Activated CD8-positive, alpha-beta T cell treated with anti-CD3 and anti-CD28 coated beads, Interleukin-2, amount 10 ng/mL, durations not matched to agents 7 days and 5 days (primary cell): ENCODE measurements around the gene ZNG1C. TPM values are rescaled to one million over a fixed set of nuclear protein-coding genes. Genes with fewer than 3 reads are reported as not detected.
"Not testable (repeated sequence)": the region's sequence is repeated elsewhere in the genome, so short reads cannot be mapped to it uniquely, and the experiment has no call there.

ENCODE experiments used
- ATAC-seq: fragments of 150-1000 bp; cut with Tn5 transposase; one replicate; pipeline ENCODE4 v1.10.0; 2021; ENCODE audit warnings: moderate library complexity
- CTCF ChIA-PET: fragments of 350-600 bp; sonication (Branson Sonifier 250); formaldehyde crosslinking; loops from one replicate; lab custom pipeline; 2021; ENCODE audit warnings: antibody characterized with exemption; lab: Charles Lee
- POLR2A ChIA-PET: fragments of 350-600 bp; sonication (Branson Sonifier 250); formaldehyde crosslinking; loops from one replicate; lab custom pipeline; 2021; ENCODE audit warnings: antibody characterized with exemption; lab: Charles Lee
- DNase-seq: peaks from one replicate; pipeline ENCODE4 v3.0.0-alpha.2; 2020
- H3K27ac Mint-ChIP-seq: one replicate; pipeline ENCODE4 v1.8.0; 2021; ENCODE audit warnings: mild to moderate bottlenecking, mixed read lengths
- H3K27me3 Mint-ChIP-seq: one replicate; pipeline ENCODE4 v1.8.0; 2021; ENCODE audit warnings: low read depth, mixed read lengths
- H3K36me3 Mint-ChIP-seq: one replicate; pipeline ENCODE4 v1.8.0; 2021; ENCODE audit warnings: low read depth, mixed read lengths
- H3K4me1 Mint-ChIP-seq: one replicate; pipeline ENCODE4 v1.8.0; 2021; ENCODE audit warnings: low read depth, mixed read lengths
- H3K4me3 Mint-ChIP-seq: one replicate; pipeline ENCODE4 v1.8.0; 2021; ENCODE audit warnings: mild to moderate bottlenecking, mixed read lengths
- H3K9me3 Mint-ChIP-seq: one replicate; pipeline ENCODE4 v1.8.0; 2022; ENCODE audit warnings: mixed read lengths; ENCODE audit not compliant: insufficient read depth
- total RNA-seq, 2 experiments: library from RNA; stranded (reverse); gene quantifications; one replicate each; pipeline ENCODE4 v1.2.3, GENCODE V29; 2021

The ZNG1C gene
- total RNA-seq, 2 experiments from 2014 or later: 33.5 to 35.6 TPM

DNA sequence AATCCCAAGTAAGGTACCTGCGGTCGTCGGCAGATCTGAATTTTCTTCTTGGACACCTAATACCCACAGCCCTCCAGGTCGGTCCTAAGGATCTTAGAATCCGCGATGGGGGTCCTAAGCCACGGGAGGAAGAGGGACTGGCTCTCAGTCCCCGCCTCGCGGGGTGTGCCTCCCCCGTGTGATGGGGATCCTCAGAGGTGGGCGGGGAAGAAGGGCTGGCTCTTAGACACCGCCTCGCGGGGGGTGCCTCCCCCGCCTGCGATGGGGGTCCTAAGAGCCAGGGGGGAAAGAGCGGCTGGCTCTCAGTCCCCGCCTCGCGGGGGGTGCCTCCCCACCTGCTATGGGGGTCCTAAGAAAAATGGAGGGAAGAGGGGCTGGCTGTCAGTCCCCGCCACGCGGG, 82.0 kb downstream of the ZNG1C start:
- H3K36me3 Mint-ChIP-seq, H3K27ac Mint-ChIP-seq, H3K9me3 Mint-ChIP-seq, DNase-seq, CTCF ChIA-PET, POLR2A ChIA-PET, H3K27me3 Mint-ChIP-seq, H3K4me3 Mint-ChIP-seq, H3K4me1 Mint-ChIP-seq, ATAC-seq: not testable (repeated sequence)

DNA sequence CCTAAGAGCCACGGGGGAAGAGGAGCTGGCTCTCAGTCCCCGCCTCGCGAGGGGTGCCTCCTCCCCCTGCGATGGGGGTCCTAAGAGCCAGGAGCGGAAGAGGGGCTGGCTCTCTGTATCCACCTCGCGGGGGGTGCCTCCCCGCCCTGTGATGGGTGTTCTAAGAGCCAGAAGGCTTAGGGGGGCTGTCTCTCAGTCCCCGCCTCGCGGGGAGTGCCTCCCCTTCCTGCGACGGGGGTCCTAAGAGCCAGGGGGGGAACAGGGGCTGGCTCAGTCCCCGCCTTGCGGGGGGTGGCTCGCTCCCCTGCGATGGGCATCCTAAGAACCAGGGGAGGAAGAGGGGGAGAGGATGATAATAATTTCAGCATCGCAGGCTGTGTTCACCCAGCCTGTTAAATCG, 82.7 kb downstream of the ZNG1C start:
- POLR2A ChIA-PET, H3K27me3 Mint-ChIP-seq, ATAC-seq, H3K4me1 Mint-ChIP-seq, H3K36me3 Mint-ChIP-seq, H3K4me3 Mint-ChIP-seq, H3K9me3 Mint-ChIP-seq, H3K27ac Mint-ChIP-seq, DNase-seq, CTCF ChIA-PET: not testable (repeated sequence)

DNA sequence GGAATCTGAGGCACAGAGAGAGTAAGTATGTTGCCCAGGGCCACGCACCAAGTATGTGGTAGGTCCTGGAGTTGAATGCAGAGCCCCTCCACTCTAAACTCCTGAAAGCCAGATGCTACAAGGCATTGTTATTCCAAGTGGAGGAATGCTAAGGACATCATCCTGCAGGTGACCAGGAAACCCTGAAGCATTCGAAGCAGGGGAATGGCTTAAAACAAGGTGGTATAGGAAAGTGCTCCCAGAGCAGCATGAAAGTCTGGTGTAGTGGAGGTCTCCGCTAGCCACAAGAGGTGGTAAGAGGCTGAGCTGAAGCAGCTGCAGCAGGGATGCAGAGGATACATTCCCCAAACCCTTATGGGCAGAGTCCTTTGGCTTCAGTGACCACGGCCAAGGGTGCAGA, 87.3 kb downstream of the ZNG1C start:
- H3K4me3 Mint-ChIP-seq, POLR2A ChIA-PET, ATAC-seq, DNase-seq, H3K4me1 Mint-ChIP-seq, H3K27ac Mint-ChIP-seq, H3K36me3 Mint-ChIP-seq, H3K27me3 Mint-ChIP-seq, H3K9me3 Mint-ChIP-seq, CTCF ChIA-PET: not testable (repeated sequence)

DNA sequence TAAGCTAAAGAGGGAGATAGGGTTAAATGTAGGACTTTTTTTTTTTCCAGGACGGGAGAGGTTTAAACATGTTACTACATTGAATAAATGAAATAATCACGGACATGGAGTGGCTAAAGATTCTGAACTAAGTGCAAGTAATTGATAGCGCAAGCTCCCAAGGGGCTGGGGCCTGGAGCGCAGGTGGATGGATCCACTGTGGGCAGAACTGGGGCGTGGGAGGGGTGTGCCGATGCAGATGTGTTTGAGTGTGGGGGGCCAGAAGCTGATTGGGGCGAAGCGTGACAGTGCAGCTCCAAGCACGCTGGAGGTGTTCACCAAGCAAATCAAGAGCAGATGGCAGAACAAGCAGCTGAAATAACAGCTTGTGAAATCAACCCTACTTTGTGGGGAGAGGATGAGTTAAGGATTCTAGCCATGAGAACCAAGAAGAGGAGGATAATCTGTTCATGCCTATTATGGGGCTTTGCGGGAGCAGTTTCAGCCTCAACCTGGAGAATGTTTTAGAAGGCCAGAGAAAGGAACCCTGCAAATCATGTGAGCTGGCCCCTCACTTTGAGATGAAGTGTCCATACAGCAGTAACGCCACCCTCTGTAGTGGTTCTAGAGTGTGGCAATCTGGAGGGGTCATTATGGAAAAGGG, 88.9 kb downstream of the ZNG1C start:
- H3K4me3 Mint-ChIP-seq, H3K9me3 Mint-ChIP-seq, DNase-seq, H3K27me3 Mint-ChIP-seq, H3K4me1 Mint-ChIP-seq, H3K27ac Mint-ChIP-seq, ATAC-seq, POLR2A ChIA-PET, H3K36me3 Mint-ChIP-seq, CTCF ChIA-PET: not testable (repeated sequence)

DNA sequence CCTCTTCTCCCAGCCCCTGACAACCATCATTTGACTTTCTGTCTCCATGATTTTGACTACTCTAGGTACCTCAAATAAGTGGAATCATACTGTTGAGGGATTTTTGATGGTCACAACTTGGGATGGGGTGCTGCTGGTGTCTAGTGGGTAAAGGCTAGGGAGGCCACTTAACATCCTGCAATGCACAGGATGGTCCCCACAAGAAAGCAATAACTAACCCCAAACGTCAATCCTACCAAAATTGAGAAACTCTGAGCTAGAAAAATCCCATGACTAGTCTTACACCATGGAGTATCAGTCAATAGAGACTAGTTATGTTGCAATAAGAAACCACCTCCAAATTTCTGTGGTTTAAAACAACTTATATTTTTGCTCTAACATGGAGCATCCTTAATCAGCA, 90.3 kb downstream of the ZNG1C start:
- ATAC-seq, H3K4me3 Mint-ChIP-seq, CTCF ChIA-PET, H3K27me3 Mint-ChIP-seq, POLR2A ChIA-PET, H3K36me3 Mint-ChIP-seq, DNase-seq, H3K9me3 Mint-ChIP-seq, H3K27ac Mint-ChIP-seq, H3K4me1 Mint-ChIP-seq: not testable (repeated sequence)

DNA sequence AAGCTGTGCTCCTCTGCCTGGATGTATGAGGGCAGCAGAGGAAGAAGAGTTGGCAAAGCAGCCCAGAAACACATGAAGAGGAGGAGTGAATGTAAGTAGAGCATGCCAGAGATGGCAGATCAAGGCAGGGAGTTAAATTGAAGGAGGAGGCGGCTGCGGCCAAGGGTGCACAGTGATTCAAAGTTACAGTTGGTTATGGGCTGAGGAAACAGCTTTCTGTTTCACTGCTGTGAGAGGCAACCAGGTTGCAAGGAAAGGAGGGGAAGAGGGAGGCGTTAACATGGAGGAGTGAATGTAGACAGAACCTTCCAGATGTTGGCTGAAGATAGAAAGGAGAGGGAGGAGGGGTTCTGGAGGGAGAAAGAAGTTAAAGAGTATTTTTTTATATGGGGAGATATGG, 94.2 kb downstream of the ZNG1C start:
- H3K27me3 Mint-ChIP-seq, ATAC-seq, H3K27ac Mint-ChIP-seq, H3K4me3 Mint-ChIP-seq, DNase-seq, H3K9me3 Mint-ChIP-seq, POLR2A ChIA-PET, H3K4me1 Mint-ChIP-seq, H3K36me3 Mint-ChIP-seq, CTCF ChIA-PET: not testable (repeated sequence)

DNA sequence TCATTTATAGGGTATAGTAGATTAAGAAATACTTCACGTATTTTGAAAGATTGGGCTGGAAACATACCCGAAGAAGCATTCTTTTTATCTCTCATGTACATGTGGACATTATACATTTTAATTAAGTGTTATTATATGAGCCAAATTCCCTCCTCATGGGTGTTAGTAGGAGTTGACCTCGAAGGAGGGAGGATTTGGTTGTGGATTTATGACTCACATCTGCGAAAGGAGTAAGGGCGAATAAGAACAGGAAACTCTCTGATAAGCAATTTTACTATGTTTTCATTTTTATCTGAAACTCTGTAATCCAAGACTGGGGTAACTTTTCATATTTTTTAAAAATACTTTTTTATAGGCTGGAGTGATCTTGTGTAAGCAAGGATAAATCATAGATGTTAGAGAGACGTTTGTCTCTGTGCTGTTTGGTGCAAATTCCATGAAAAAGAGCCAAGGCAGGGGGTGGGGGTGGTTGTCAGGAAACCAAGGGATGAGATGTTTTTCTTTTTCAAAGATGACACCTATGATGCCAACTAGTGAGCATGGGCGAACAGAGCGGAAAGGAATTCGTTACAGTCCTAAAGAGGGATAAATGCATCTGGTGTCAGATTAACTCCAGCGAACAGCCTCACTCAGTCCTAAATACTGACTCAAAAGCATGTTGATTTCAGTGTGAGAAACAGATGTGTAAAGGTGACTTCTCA, 95.0 kb downstream of the ZNG1C start:
- not testable (repeated sequence) for DNase-seq

DNA sequence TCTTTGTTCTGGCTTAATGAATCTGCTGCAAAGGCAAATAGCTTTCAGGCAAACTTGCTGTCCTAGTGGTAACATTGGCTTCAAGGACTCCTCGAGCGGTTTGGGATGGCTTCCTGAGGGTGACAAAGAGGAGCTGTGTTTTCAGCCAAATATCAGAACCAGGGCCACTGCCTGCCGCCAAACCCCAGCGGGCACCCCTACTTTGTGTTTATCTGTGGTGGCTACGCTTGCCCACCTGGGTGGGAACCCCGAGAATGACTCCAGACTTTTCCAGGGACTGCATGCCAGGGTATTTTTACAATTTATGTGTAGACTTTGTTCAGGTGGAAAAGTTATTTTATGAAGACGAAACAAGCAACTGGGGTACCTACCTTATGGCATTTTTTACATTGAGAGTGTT, 96.2 kb downstream of the ZNG1C start:
- H3K4me1 Mint-ChIP-seq, H3K4me3 Mint-ChIP-seq, POLR2A ChIA-PET, H3K9me3 Mint-ChIP-seq, H3K27ac Mint-ChIP-seq, H3K36me3 Mint-ChIP-seq, CTCF ChIA-PET, H3K27me3 Mint-ChIP-seq, ATAC-seq, DNase-seq: not testable (repeated sequence)

More for the DNA sequence above, 95.0 kb downstream of the ZNG1C start:
- ATAC-seq, H3K9me3 Mint-ChIP-seq, POLR2A ChIA-PET, H3K36me3 Mint-ChIP-seq, H3K4me1 Mint-ChIP-seq, H3K4me3 Mint-ChIP-seq, CTCF ChIA-PET, H3K27ac Mint-ChIP-seq, H3K27me3 Mint-ChIP-seq: not testable (repeated sequence)

DNA sequence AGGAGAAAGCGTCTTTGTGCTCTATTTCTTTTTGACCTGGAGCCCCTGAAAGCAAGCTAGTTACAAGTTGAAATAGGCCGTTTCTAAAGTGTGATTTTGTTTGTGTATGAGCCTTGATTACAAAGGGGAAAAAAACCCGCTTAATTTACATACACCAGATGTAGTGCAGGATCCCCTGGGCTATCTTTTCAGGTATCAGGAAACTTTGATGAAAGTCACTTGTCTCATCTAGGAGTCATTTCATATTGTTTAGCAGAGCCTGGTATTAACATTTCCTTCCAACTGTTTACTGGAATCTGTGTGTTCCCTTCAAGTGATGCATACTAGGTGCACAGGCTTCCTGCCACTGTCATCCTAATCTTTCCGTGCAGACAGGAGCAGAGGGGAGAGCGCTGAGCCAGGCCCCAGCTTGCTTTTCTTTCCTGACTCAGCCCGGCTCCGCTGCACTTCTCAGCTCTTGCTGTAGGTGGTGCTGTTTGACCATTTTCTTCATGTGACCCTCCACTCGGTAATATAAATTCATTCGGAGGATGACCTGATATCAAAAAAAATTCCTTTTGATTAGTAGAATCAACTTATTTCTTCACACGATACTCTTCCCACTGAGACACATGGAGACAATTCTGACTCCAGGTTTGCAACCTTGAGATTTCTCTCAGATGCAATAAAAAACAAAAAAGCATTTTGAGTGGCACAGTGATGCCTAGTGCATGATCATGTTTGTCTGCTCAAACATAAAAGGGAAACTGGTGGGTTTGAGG, 100.7 kb downstream of the ZNG1C start:
- H3K4me1 Mint-ChIP-seq, POLR2A ChIA-PET, DNase-seq, H3K4me3 Mint-ChIP-seq, H3K9me3 Mint-ChIP-seq, H3K27me3 Mint-ChIP-seq, H3K36me3 Mint-ChIP-seq, H3K27ac Mint-ChIP-seq: not testable (repeated sequence)
- peak; percentile 68 for ATAC-seq
- CTCF ChIA-PET: interaction anchor here (2.0 kb wide), 1 partner anchor 166 kb away, joined by 5 read pairs; no protein-coding TSS in a partner anchor

DNA sequence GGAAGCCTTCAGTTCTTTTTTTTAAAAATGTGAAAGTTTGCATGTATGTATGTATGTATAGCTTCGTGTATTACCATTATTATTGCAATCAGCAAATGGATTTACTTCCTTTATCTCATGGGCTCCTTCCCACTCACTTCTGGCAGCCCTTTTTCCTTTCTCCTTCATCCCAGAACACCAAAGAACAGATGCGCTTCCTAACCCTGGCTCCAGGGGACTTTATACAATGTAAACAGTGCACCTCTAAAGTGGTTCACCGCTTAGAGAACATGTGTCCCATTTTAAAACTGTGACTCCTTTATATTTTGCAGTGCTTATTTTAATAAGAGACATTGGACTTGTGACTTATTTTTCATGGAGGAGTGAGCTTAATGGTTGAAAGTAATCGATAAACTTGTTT, 101.5 kb downstream of the ZNG1C start:
- POLR2A ChIA-PET, H3K4me3 Mint-ChIP-seq, DNase-seq, H3K27me3 Mint-ChIP-seq, H3K9me3 Mint-ChIP-seq, ATAC-seq, H3K36me3 Mint-ChIP-seq, H3K4me1 Mint-ChIP-seq, H3K27ac Mint-ChIP-seq: not testable (repeated sequence)
- CTCF ChIA-PET: interaction anchor here (2.0 kb wide), 1 partner anchor 165 kb away, joined by 5 read pairs; no protein-coding TSS in a partner anchor

DNA sequence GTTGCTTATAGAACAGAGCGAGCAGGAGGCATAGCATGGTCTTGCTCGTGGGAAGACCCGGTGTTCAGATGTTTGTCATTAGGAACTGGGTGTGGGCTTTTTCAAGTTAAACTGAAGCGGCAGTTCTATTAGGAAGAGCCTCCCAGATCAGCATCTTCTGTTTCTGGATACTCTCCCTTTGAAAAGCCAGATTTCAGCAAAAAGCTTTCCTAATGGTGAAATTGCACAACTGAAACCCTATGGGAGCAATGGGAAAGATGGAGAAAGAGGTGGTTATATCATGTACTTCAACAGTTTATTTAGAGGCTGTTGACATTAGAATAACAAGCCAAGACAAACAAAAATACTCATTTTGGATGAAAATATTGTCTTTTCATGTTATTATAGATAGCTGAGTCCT, 102.2 kb downstream of the ZNG1C start:
- POLR2A ChIA-PET, H3K9me3 Mint-ChIP-seq, H3K4me1 Mint-ChIP-seq, H3K4me3 Mint-ChIP-seq, H3K36me3 Mint-ChIP-seq, H3K27ac Mint-ChIP-seq, H3K27me3 Mint-ChIP-seq, DNase-seq, ATAC-seq: not testable (repeated sequence)
- CTCF ChIA-PET: interaction anchor here (2.0 kb wide), 1 partner anchor 165 kb away, joined by 5 read pairs; no protein-coding TSS in a partner anchor
